Liver (tissue), 9 donors: Measurements from ENCODE around the gene TBC1D1. TPM values are rescaled to one million over a fixed set of nuclear protein-coding genes. Genes with fewer than 3 reads are reported as not detected.
A peak's percentile ranks its signal among the peaks of the same experiment; 100 is the strongest.

Experiments used
- DNase-seq: peaks from one replicate; pipeline ENCODE4 v3.0.0-alpha.2; 2017; ENCODE audit warnings: low spot score
- H3K27ac ChIP-seq, 2 donors: one replicate each; pipeline ENCODE4 v1.7.0; 2013; ENCODE audit warnings: inconsistent platforms in 2 of 2, low read length in 2 of 2, control low read depth in 1 of 2, low read depth in 1 of 2, mild to moderate bottlenecking in 1 of 2
- H3K27me3 ChIP-seq, 4 donors: one replicate each; pipeline versions ENCODE4 v1.6.1 to v1.7.0; 2013; ENCODE audit warnings: low read length in 3 of 4, inconsistent platforms in 1 of 4, mild to moderate bottlenecking in 1 of 4, moderate library complexity in 1 of 4; ENCODE audit not compliant: control insufficient read depth in 4 of 4, insufficient read depth in 4 of 4
- H3K36me3 ChIP-seq, 4 donors: one replicate each; pipeline versions ENCODE4 v1.6.1 to v1.7.0; 2013; ENCODE audit warnings: low read length in 3 of 4, mild to moderate bottlenecking in 3 of 4, low read depth in 1 of 4, moderate library complexity in 1 of 4; ENCODE audit not compliant: control insufficient read depth in 4 of 4, insufficient read depth in 3 of 4
- H3K4me1 ChIP-seq, 4 donors: one replicate each; pipeline versions ENCODE4 v1.6.1 to v1.7.0; 2013; ENCODE audit warnings: low read length in 3 of 4, mild to moderate bottlenecking in 3 of 4, moderate library complexity in 1 of 4; ENCODE audit not compliant: control insufficient read depth in 4 of 4, insufficient read depth in 4 of 4
- H3K4me3 ChIP-seq, 3 donors: one replicate each; pipeline versions ENCODE4 v1.6.1 to v1.7.0; 2013; ENCODE audit warnings: low read length in 3 of 3, control low read depth in 1 of 3, low read depth in 1 of 3, mild to moderate bottlenecking in 1 of 3
- H3K9ac ChIP-seq, 2 donors: one replicate each; pipeline ENCODE4 v1.7.0; 2013; ENCODE audit warnings: low read length in 2 of 2, mild to moderate bottlenecking in 2 of 2, moderate library complexity in 2 of 2, control low read depth in 1 of 2, low read depth in 1 of 2
- H3K9me3 ChIP-seq, 4 donors: one replicate each; pipeline versions ENCODE4 v1.6.1 to v1.7.0; 2013; ENCODE audit warnings: low read length in 3 of 4; ENCODE audit not compliant: control insufficient read depth in 4 of 4
- ATF3 ChIP-seq: IDR thresholded peaks from 2 replicates; pipeline ENCODE4 v1.6.1; 2016; ENCODE audit warnings: antibody characterized with exemption
- CTCF ChIP-seq: fragments of 150-350 bp; IDR thresholded peaks from 2 replicates; pipeline ENCODE4 v1.5.1; 2017; ENCODE audit warnings: improper control_type of control experiment, low read depth, low read length; ENCODE audit not compliant: missing input control
- EGR1 ChIP-seq, 2 donors: IDR thresholded peaks; 2 replicates each; pipeline ENCODE4 v1.6.1; 2016 to 2018; ENCODE audit warnings: antibody characterized with exemption in 2 of 2, low read depth in 2 of 2
- FOXA2 ChIP-seq: IDR thresholded peaks from 2 replicates; pipeline ENCODE4 v1.6.1; 2016; ENCODE audit warnings: antibody characterized with exemption
- HNF4A ChIP-seq, 2 donors: conservative IDR thresholded peaks; 2 replicates each; pipeline ENCODE4 v1.6.1; 2016; ENCODE audit warnings: antibody characterized with exemption in 2 of 2, mild to moderate bottlenecking in 2 of 2
- HNF4G ChIP-seq: IDR thresholded peaks from 2 replicates; pipeline ENCODE4 v1.6.1; 2016; ENCODE audit warnings: antibody characterized with exemption
- MAX ChIP-seq: IDR thresholded peaks from 2 replicates; pipeline ENCODE4 v1.6.1; 2016; ENCODE audit warnings: antibody characterized with exemption
- NR2F2 ChIP-seq: IDR thresholded peaks from 2 replicates; pipeline ENCODE4 v1.6.1; 2016; ENCODE audit warnings: antibody characterized with exemption
- RXRA ChIP-seq, 2 donors: IDR thresholded peaks; 2 replicates each; pipeline ENCODE4 v1.6.1; 2017 to 2018; ENCODE audit warnings: antibody characterized with exemption in 2 of 2, mild to moderate bottlenecking in 1 of 2
- SP1 ChIP-seq: IDR thresholded peaks from 2 replicates; pipeline ENCODE4 v1.6.1; 2018; ENCODE audit warnings: antibody characterized with exemption, mild to moderate bottlenecking
- ZBTB33 ChIP-seq: IDR thresholded peaks from 2 replicates; pipeline ENCODE4 v1.6.1; 2016; ENCODE audit warnings: antibody characterized with exemption
- whole genome bisulfite sequencing: extraction: QIAGEN DNeasy Blood & Tissue Kit; methylation state at CpG from one replicate; pipeline ENCODE4 v1.1.7; 2013; 5-methylcytosine and 5-hydroxymethylcytosine counted together
- polyA plus RNA-seq, 2 donors: library from polyadenylated mRNA; stranded (reverse) in 1 of 2; unstranded in 1 of 2; fragments of 200-250 nt in 1 of 2; fragments of >200 nt in 1 of 2; fragmentation: Nextera tagmentation in 1 of 2; extraction: Ambion mirVana in 1 of 2; gene quantifications; one replicate each; pipeline versions ENCODE4 v1.2.1 to v1.2.3, GENCODE V29; 2013 to 2015
- total RNA-seq, 2 donors: library from RNA; depleted of rRNA; stranded (reverse); fragments of >200 nt; gene quantifications; one replicate each; pipeline ENCODE4 v1.2.3, GENCODE V29; 2014
- donor health status: healthy.
- donor health status: healthy.
- donor health status: healthy.
- donor health status: healthy.
- donor health status: healthy.

The TBC1D1 gene
- total and polyA plus RNA-seq, 4 donors: 15.6 to 41.4 (median 20.9) TPM

GRCh38 chr4:38023347-38024205 is 132.7 kb downstream of the TBC1D1 start:
- Histone ChIP-seq H3K27me3 (no peaks in the 10 kb centered on the region), H3K9ac (peak overlapping the region in 1 of 2 donors; percentile 17), H3K4me1 (no peaks in the 10 kb centered on the region), H3K27ac (no peak overlapping the region), H3K36me3 (peaks cover 2 to 22% (median 12%) of the 10 kb centered on the region in 4 donors), H3K4me3 (no peak overlapping the region), H3K9me3 (no peaks in the 10 kb centered on the region)
- TF ChIP-seq ZBTB33 (no peak), NR2F2 (no peak), CTCF (no peak), HNF4G (no peak), MAX (no peak), SP1 (no peak), ATF3 (no peak), RXRA (IDR thresholded peaks at IDR 0.05) (no peak), EGR1 (IDR thresholded peaks at IDR 0.05; ENCODE audit: low read depth in 2 of 2) (no peak), FOXA2 (no peak)
- DNase-seq: no peak
- 71% methylated on average over 13 of the region's 13 CpGs for WGBS

- Histone ChIP-seq H3K36me3 (peaks cover 2 to 27% (median 15%) of the 10 kb centered on the region in 4 donors), H3K27ac (no peak overlapping the region), H3K27me3 (no peaks in the 10 kb centered on the region), H3K4me3 (no peak overlapping the region), H3K4me1 (no peaks in the 10 kb centered on the region), H3K9me3 (no peaks in the 10 kb centered on the region), H3K9ac (no peak overlapping the region)
- DNase-seq: no peak
- TF ChIP-seq NR2F2 (peak; percentile 69), EGR1 (IDR thresholded peaks at IDR 0.05; ENCODE audit: low read depth in 2 of 2) (no peak)
- 51% methylated on average over 3 of the region's 3 CpGs for WGBS
These were observed 133.3 kb downstream of the TBC1D1 start for GRCh38 chr4:38024206-38024509.

GRCh38 chr4:38025665-38026064 is 134.8 kb downstream of the TBC1D1 start:
- H3K4me3 ChIP-seq: no peak overlapping the region
- H3K4me1 ChIP-seq: no peaks in the 10 kb centered on the region
- H3K27ac ChIP-seq: no peak overlapping the region
- H3K9me3 ChIP-seq: no peaks in the 10 kb centered on the region
- 95% methylated on average over 7 of the region's 7 CpGs for WGBS
- TF ChIP-seq HNF4A (conservative IDR thresholded peaks at IDR 0.05): peak in 1 of 2 donors; percentile 19
- no peak for TF ChIP-seq FOXA2
- H3K27me3 ChIP-seq: no peaks in the 10 kb centered on the region
- H3K9ac ChIP-seq: no peak overlapping the region
- H3K36me3 ChIP-seq: peaks cover 2 to 35% (median 18%) of the 10 kb centered on the region in 4 donors
- no peak for DNase-seq
